ENCODE results near the gene OR2AT4. TPM values are rescaled to one million over a fixed set of nuclear protein-coding genes. Genes with fewer than 3 reads are reported as not detected.

OR2AT4 gene
- not detected for polyA plus RNA-seq (2012; ENCODE audit: insufficient read depth, insufficient read length)

DNA sequence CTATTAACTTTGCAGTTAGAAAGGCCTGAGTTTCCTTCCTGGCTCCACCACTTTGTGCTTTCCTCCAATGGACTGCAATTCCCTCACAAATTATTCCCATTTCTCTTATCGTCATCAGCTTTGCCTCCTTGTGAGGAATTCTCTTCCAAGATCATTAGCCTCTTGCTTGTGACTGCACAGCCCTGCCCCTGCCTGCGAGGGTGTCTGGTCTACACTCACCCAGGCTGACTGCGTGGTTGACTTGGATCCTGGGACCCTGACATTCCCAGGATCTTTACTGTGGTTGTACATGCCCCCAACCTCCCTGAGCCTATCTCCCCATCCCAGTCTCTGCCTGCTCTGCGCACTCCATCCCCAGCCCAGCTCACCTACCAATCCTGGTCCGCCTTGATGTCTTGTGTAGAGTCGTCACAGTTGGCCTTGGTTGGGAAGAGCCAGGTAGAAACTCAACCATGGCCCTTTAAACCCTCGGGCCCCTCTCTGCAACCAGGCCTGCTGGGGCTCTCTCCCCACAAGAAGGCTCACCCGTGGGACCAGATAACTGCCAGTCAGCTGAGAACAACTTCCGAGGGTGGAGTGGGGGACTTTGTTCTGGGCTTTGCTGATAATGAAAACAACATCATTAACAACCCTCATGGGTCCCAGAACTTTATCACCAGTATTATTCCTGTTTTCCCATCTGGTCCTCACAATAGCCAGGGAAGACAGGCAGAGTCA lies at the start of gene OR2AT4:
Gene OR2AT4, minus strand, starts transcription at position 421 of the 717 bp plus-strand sequence.
- H3K4me3 ChIP-seq (ENCODE audit: low read length) = no peak within 1 kb of the TSS
- DNase-seq (ENCODE audit: low read depth, low spot score) = no peak

DNA sequence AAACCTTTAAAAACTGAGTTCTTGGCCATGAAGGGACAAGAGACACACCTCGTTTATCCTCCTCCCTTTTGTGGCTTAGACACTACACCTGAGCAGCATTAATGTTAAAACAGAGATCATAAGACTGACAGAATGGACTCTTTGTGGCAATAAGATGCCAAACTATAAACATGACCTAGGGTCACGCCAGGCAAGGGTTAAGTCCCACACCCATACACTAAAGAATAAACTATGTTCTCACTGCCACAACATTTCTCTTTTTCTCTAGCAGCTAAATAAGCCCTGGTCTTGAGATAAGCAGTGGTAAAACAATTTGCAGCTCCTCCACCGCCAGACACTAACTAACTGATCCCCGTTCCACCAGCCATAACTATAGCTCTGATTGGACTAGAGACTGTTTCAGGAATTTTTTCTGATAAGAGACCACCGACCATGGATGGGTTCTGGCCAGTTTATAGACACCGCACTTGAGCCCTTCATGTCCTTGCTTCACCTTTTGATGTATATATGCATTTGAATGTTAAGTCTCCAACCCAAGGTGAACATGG lies 49.4 kb upstream of the OR2AT4 start:
- no peak overlapping the region for H3K4me3 ChIP-seq (ENCODE audit: low read length)
- no peak for DNase-seq (ENCODE audit: low read depth, low spot score)

DNA sequence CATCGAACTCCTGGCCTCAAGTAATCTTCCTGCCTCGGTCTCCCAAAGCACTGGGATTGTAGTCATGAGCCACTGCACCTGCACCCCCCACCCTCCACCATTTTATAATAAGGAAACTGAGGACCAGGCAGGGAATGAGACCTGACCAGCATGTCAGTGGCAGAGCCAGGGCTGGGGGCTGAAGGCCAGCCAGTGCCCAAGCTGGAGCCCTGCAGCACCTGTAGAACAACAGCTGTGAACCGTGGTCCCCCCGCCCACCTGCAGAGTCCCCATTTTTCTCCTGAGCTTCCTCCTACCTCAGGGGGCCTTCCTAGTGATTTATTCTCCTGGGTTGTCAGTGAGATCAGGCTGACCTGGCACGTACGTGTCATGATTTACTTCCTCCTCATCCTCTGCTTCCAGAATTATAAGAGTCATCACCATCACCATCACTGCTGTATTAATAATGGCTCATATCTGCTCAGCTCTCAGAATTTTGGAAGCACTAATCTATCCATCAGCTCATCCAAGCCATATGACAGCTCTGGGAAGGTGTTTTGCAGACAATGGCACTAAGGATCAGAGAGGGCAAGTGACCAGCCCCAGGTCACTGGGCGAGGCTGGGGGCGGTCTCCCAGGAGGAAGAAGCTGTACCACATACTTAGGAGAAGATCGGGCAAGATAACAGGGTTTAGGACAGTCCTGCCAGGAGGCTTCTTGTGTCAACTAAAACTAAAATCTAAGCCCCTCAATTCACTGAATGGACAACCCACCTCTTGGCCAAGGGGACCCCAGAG lies 48.7 kb upstream of the OR2AT4 start:
- no peak for DNase-seq (ENCODE audit: low read depth, low spot score)
- no peak overlapping the region for H3K4me3 ChIP-seq (ENCODE audit: low read length)

DNA sequence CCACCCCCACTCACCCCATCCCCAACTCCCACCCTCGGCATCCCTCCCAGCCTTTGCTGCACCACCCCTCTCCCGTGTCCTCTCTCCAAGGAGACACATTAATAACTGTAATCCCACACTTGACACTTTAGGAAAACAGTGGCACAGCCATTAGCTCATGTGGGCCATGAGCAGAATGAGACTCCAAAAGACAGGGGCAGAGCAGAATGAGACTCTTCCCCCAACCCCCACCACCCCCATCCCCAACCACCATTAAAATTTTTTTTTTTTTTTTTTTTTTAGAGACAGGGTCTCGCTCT lies 48.0 kb upstream of the OR2AT4 start:
- H3K4me3 ChIP-seq (ENCODE audit: low read length) = no peak overlapping the region
- no peak for DNase-seq (ENCODE audit: low read depth, low spot score)

DNA sequence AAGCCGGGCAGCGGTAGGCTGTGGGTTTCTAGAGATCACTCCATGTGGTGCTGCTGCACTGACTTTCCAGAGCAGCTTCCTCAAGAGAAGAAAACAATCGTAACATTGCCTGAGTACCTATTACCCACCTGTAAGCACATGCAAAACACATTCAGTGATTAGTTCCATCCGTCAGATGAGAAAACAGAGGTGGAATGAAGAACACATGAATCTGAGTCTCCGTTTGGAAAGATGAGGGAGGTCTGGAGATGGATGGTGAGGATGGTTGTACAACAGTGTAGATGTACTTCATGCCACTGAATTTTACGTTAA lies 46.7 kb upstream of the OR2AT4 start:
- no peak for DNase-seq (ENCODE audit: low read depth, low spot score)
- peak overlapping the region; percentile 7; the same call in 1 of the 2 replicates for H3K4me3 ChIP-seq (ENCODE audit: low read length)

DNA sequence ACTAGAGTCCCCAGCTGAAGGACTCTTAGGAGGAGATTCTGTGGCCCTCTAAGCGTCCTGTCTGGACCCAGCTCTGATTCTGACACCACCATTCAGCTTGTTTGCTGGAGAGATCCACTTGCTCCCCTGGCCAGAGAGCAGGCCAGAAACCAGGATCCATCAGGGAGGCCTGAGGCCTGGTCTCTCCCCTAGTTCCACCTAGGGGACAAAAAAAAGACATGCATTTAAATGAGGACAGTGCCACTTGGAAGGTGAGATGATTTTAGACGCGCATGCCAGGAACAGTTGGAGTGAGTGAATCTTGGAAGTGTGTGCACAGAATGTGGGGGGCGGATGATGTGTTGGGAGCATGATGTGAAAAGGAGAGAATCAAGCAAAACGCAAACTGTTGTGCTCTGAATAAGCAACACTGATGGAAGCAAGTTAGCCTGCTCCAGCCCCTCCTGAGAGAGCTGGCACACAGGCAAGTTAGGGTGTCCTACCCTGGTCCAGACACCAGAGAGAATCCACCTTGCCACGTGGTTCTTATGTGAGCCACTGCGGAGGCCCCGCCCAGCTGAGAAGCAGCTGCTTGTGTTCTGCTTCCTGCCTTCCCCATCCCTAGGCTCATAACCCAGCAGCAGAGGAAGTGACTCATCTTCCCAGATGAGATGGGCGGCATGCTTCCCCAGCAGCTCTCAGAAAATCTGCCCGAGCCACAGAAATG lies 46.2 kb upstream of the OR2AT4 start:
- DNase-seq (ENCODE audit: low read depth, low spot score) = peak; percentile 92
- no peak overlapping the region; the same call in 1 of the 2 replicates for H3K4me3 ChIP-seq (ENCODE audit: low read length)

DNA sequence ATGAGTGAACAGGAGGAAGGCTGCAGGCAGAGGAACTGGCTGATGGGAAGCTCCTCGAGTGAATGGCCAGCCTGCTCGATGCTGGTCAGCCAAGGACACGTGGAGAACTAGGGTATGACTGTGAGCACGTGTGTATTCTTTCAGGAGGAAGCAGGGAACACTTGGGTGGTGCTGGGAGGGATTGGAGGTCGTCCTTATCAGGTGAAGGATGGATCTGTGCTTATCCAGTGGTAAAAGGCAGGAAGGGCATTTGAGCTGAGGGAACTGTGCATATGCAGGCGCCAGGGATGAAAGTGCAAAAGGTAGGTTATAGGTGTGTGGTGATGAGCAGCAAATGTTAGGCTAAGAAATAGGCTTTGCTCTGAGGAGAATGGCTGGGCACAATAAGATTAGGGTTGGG lies 44.5 kb upstream of the OR2AT4 start:
- no peak for DNase-seq (ENCODE audit: low read depth, low spot score)

DNA sequence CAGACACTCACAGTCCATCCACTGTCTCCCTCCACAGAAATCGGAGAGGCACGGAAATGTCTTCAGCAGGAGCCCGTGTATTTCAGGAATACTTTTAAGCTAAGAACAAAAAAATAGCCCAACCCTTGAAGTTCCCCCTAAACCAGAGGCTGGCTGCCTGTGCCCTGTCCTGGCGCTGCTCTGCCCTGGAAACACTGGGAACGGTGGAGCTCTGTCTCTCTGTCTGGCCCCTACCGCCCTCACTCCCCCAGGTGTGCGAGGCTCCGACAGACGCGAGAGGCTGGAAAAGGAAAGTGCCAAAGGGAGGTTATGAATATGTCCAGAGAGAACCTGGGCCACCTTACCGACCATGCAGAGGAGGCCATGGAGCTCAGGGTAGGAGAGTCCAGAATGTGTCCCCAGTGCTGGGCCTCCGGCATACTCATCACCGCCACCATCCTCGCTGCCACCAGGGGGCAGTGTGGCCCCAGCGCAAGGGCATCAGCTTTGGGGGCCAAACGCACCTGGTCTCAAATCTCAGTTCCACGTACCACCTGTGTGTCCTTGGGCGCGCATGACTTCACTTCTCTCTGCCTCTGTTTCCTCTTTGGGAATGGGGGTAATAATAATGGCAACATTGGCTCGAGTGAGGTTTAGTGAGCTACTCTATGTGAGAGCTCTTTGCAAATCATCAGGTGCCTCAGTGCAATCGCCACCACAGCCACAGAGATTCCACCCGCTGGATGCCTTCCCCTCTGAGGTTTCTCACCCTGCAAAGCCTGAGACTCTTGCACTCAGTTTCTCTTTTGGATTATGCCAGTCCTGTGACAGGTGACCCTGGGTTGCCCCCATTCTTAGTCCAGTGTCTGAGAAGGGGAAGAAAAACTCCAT lies 43.8 kb upstream of the OR2AT4 start:
- no peak overlapping the region for H3K4me3 ChIP-seq (ENCODE audit: low read length)
- DNase-seq (ENCODE audit: low read depth, low spot score) = peak; percentile 51

More for the DNA sequence above, 44.5 kb upstream of the OR2AT4 start:
- no peak overlapping the region for H3K4me3 ChIP-seq (ENCODE audit: low read length)

DNA sequence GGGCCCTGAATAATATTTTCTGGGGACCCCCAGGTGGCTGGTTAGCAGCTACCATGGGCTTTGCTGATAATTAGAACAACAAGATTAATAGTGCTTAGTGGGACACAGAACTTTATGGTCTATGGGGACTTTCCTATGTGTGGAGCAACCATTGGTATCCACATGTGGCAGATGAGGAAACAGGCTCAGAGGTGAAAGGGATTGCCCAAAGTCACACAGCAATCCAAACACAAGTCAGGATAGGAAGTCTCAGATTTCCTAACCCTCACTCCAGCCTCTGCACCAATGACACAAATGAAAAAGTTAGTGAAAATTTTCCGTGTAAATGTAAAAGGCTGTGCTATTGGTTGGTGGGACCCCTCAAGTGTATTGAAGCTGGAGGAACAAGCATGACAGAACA lies 39.0 kb upstream of the OR2AT4 start:
- no peak for DNase-seq (ENCODE audit: low read depth, low spot score)

DNA sequence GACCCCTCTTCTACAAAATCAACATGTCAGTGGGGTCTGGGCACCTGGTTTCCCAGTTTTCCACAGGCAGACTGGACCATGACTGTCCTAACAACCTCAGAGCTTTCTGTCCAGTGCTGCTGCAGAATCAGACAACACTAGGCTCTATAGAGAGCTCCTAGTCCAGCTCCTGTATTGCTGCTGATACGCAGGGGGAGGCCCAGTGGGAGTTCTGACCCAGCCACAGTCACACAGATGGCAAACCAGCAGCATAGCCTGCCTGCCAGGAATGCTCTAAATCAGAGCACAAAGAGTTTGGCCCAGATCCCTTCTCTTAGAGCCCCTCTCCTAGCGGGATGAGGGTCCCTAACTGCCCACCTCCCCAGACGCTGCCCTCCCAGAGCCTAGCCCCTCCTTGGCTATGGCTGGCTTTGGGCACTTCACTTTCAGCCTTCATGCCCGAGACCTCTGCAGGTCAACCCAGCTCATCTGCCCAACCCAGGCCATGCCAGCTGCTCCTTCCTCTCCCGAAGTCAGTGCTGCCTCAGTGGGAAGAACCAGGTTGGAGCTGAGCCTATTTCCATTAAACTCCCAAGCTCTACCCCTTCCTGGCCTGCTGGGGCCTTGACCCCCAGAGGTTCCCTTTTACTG lies 38.5 kb upstream of the OR2AT4 start:
- H3K4me3 ChIP-seq (ENCODE audit: low read length) = no peak overlapping the region
- no peak for DNase-seq (ENCODE audit: low read depth, low spot score)

More for the DNA sequence above, 39.0 kb upstream of the OR2AT4 start:
- no peak overlapping the region for H3K4me3 ChIP-seq (ENCODE audit: low read length)

DNA sequence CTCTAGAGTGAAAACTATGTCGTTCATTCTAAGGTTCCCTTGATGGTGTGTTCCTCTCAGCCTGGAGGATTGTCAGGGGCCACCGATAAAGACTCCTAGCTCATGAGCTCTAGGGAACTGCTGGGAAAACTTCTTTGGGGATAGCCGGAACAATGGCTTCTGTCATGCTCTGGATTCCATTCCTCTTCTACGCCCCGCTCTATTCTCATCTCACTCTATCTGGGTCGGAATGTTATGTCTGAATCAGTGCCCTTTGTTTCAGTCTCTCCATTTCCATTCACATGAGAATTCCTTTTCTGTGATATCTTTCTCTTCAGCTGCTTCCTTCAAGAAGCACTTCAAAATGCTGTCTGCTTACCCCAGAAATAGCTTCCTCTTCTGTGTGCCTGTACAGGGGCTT lies 37.3 kb upstream of the OR2AT4 start:
- H3K4me3 ChIP-seq (ENCODE audit: low read length) = no peak overlapping the region

DNA sequence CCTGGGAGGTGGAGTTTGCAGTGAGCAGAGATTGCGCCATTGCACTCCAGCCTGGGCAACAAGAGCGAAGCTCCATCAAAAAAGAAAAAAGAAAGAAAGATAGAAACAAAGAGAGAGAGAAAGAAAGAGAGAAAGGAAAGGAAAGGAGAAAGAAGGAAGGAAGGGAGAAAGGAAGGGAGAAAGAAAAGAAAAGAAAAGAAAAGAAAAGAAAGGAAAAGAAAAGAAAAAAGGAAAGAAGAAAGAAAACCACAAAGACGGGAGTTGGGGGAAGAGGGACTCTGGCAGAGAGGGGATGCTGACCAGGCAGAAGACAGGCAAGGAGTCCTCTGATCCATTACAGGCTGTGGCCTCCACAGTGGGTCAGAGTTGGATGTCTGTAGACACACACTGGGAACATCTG lies 35.4 kb upstream of the OR2AT4 start:
- H3K4me3 ChIP-seq (ENCODE audit: low read length) = no peak overlapping the region
- DNase-seq (ENCODE audit: low read depth, low spot score) = no peak

More for the DNA sequence above, 37.3 kb upstream of the OR2AT4 start:
- no peak for DNase-seq (ENCODE audit: low read depth, low spot score)

DNA sequence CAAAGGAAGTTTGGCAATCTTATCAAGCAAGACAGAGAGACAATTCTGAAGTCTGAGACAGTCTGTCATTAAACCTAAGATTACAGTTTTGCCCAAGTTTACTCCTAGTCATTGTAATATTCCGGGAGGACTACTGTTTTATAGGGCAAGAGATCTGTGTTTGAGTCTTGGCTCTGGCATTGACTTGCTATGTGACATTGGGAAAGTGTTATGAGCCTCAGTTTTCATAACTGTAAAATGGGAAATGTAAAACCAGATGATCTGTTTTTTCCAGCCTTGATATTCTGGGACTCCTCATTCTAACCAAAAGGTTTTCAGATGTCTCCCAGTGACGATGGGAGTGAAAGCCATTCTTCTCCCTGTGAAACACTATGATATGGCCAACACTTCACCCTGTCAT lies 29.9 kb upstream of the OR2AT4 start:
- H3K4me3 ChIP-seq (ENCODE audit: low read length) = no peak overlapping the region
- no peak for DNase-seq (ENCODE audit: low read depth, low spot score)

DNA sequence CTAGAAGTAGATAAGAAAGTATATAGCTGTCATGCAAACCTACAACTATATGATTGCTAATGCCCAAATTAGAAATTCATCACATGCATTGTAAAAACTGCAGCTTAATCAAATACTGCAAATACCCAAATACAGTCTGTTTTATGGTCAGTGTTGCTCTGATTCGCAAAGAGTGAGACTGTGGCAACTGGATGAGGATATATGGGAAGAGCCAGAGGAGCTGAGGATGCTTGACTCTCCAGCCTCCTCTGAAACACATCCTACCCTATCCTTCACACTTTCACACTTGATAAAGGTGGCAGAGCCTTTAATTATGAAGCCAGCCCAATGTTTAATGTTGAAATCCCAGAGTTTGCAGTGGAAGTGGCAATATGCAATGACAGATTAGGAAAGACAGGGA lies 21.9 kb upstream of the OR2AT4 start:
- DNase-seq (ENCODE audit: low read depth, low spot score) = no peak
- no peak overlapping the region for H3K4me3 ChIP-seq (ENCODE audit: low read length)

DNA sequence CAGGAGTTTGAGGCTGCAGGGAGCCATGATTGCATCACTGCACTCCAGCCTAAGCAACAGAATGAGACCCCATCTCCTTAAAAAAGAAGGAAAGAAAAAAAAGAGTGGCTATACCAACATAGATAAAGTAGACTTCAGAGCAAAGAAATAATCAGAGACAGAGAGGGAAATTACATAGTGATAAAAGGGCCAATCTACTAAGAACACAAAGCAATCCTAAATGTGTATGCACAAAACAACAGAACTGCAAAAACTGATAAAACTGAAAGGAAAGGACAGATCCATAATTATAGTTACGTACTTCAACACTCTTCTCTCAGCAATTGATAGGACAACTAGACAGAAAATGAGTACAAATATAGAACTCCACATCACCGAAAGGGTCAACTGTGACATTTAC lies 17.8 kb upstream of the OR2AT4 start:
- no peak overlapping the region for H3K4me3 ChIP-seq (ENCODE audit: low read length)
- no peak for DNase-seq (ENCODE audit: low read depth, low spot score)

DNA sequence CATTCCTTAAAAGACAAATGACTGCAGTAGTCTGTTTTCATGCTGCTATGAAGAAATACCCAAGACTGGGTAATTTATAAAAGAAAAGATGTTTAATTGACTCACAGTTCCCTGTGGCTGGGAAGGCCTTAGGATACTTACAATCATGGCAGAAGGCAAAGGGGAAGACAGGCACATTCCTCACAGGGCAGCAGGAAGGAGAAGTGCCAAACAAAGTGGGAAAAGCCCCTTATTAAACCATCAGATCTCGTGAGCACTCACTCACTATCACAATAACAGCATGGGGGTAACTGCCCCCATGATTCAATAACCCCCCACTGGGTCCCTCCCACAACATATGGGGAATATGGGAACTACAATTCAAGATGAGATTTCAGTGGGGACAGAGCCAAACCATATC lies 16.4 kb upstream of the OR2AT4 start:
- no peak for DNase-seq (ENCODE audit: low read depth, low spot score)
- H3K4me3 ChIP-seq (ENCODE audit: low read length) = no peak overlapping the region

DNA sequence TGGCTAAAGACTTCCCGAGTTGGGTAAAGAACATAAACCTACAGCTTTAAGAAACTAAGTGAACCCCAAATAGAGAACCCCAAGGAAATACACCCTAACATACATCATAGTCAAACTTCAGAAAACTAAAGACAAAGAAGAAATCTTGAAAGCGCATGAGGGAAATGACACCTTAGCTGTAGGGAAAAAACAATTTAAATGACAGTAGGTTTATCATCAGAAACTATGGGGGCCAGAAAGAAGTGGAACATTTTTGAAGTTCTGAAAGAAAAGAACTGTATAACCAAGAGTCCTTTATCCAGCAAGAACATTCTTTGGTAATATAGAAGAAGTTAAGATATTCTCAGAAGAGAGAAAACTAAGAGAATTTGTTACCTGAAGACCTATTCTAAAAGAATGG lies 15.5 kb upstream of the OR2AT4 start:
- H3K4me3 ChIP-seq (ENCODE audit: low read length) = no peak overlapping the region
- DNase-seq (ENCODE audit: low read depth, low spot score) = no peak

DNA sequence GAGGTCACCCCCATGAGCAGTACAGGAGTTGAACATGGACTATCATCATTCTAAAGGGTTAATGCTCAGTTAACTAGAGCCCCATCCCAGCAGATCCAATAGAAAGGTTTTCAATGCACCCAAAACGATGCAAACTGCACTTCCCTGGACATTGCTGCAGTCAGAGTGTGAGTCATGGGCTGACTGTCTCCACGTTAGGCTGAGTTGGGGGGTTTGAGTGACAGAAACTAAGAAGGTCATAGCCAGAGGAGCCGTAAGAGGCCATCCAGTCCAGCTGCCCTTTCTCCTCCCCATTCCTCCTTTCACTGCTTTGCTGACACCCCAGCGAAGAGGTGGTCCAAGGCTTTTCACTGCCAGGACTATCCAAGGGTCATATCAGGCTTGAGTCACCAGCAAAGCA lies 10.5 kb upstream of the OR2AT4 start:
- no peak overlapping the region for H3K4me3 ChIP-seq (ENCODE audit: low read length)
- DNase-seq (ENCODE audit: low read depth, low spot score) = no peak
